HEK293 (cell line): Measurements from ENCODE around the gene UFSP1.
A peak's percentile ranks its signal among the peaks of the same experiment; 100 is the strongest.

ENCODE experiments used
- BCL6B ChIP-seq: fragments of 450-650 bp; formaldehyde crosslinking; IDR thresholded peaks from 2 replicates; pipeline ENCODE4 v1.5.1; 2017; ENCODE audit warnings: missing biosample characterization, missing genetic modification characterization
- GLI2 ChIP-seq: fragments of 450-650 bp; formaldehyde crosslinking; IDR thresholded peaks from 2 replicates; pipeline ENCODE4; 2017; ENCODE audit warnings: missing biosample characterization, missing genetic modification characterization, low read depth, borderline replicate concordance
- GLIS1 ChIP-seq: fragments of 450-650 bp; formaldehyde crosslinking; IDR thresholded peaks from 2 replicates; pipeline ENCODE4 v1.5.1; 2016; ENCODE audit warnings: missing biosample characterization, missing genetic modification characterization
- MEIS1 ChIP-seq: sonication (generic); formaldehyde crosslinking; IDR thresholded peaks from 2 replicates; pipeline ENCODE4 v1.8.1; 2022; ENCODE audit warnings: missing genetic modification reagents, mild to moderate bottlenecking, borderline replicate concordance
- MZF1 ChIP-seq: fragments of 450-650 bp; formaldehyde crosslinking; IDR thresholded peaks from 2 replicates; pipeline ENCODE4 v1.5.1; 2017; ENCODE audit warnings: missing biosample characterization, missing genetic modification characterization, borderline replicate concordance
- PRDM1 ChIP-seq: fragments of 450-650 bp; formaldehyde crosslinking; IDR thresholded peaks from 2 replicates; pipeline ENCODE4; 2016; ENCODE audit warnings: missing biosample characterization, missing genetic modification characterization
- RBAK ChIP-seq: fragments of 450-650 bp; formaldehyde crosslinking; IDR thresholded peaks from 2 replicates; pipeline ENCODE4 v1.5.1; 2016; ENCODE audit warnings: missing biosample characterization, missing genetic modification characterization
- ZBTB1 ChIP-seq: fragments of 450-650 bp; formaldehyde crosslinking; IDR thresholded peaks from 2 replicates; pipeline ENCODE4 v1.5.1; 2016; ENCODE audit warnings: missing biosample characterization, missing genetic modification characterization
- ZBTB10 ChIP-seq: fragments of 450-650 bp; formaldehyde crosslinking; IDR thresholded peaks from 2 replicates; pipeline ENCODE4 v1.5.1; 2016; ENCODE audit warnings: missing biosample characterization, missing genetic modification characterization
- ZNF114 ChIP-seq: fragments of 450-650 bp; formaldehyde crosslinking; IDR thresholded peaks from 2 replicates; pipeline ENCODE4 v1.5.0; 2017; ENCODE audit warnings: missing biosample characterization, missing genetic modification characterization
- ZNF146 ChIP-seq: fragments of 450-650 bp; formaldehyde crosslinking; IDR thresholded peaks from 2 replicates; pipeline ENCODE4 v1.5.1; 2016; ENCODE audit warnings: missing biosample characterization, missing genetic modification characterization
- ZNF174 ChIP-seq: fragments of 450-650 bp; formaldehyde crosslinking; IDR thresholded peaks from 2 replicates; pipeline ENCODE4 v1.5.0; 2017; ENCODE audit warnings: missing biosample characterization, mild to moderate bottlenecking, missing genetic modification characterization
- ZNF211 ChIP-seq: fragments of 450-650 bp; formaldehyde crosslinking; IDR thresholded peaks from 2 replicates; pipeline ENCODE4 v1.5.1; 2016; ENCODE audit warnings: low read depth, missing biosample characterization, missing genetic modification characterization
- ZNF423 ChIP-seq: fragments of 450-650 bp; formaldehyde crosslinking; IDR thresholded peaks from 2 replicates; pipeline ENCODE4 v1.5.1; 2016; ENCODE audit warnings: missing biosample characterization, missing genetic modification characterization
- ZNF426 ChIP-seq: fragments of 450-650 bp; formaldehyde crosslinking; IDR thresholded peaks from 2 replicates; pipeline ENCODE4 v1.5.1; 2017; ENCODE audit warnings: missing biosample characterization, missing genetic modification characterization, mild to moderate bottlenecking, inconsistent platforms, moderate library complexity
- ZNF48 ChIP-seq: fragments of 450-650 bp; formaldehyde crosslinking; IDR thresholded peaks from 2 replicates; pipeline ENCODE4 v1.5.1; 2016; ENCODE audit warnings: missing biosample characterization, missing genetic modification characterization
- ZNF561 ChIP-seq: fragments of 450-650 bp; IDR thresholded peaks from 2 replicates; pipeline ENCODE4 v1.5.1; 2018; ENCODE audit warnings: missing biosample characterization, missing genetic modification characterization, borderline replicate concordance
- ZNF629 ChIP-seq: fragments of 450-650 bp; formaldehyde crosslinking; IDR thresholded peaks from 2 replicates; pipeline ENCODE4 v1.5.1; 2017; ENCODE audit warnings: missing biosample characterization, missing genetic modification characterization
- ZNF76 ChIP-seq: fragments of 450-650 bp; formaldehyde crosslinking; IDR thresholded peaks from 2 replicates; pipeline ENCODE4; 2016; ENCODE audit warnings: low read depth, missing biosample characterization, missing genetic modification characterization, borderline replicate concordance
- ZNF843 ChIP-seq: fragments of 450-650 bp; formaldehyde crosslinking; IDR thresholded peaks from 2 replicates; pipeline ENCODE4 v1.5.1; 2016; ENCODE audit warnings: missing biosample characterization, missing genetic modification characterization
- ZSCAN16 ChIP-seq: fragments of 450-650 bp; formaldehyde crosslinking; IDR thresholded peaks from 2 replicates; pipeline ENCODE4 v1.5.1; 2016; ENCODE audit warnings: missing biosample characterization, missing genetic modification characterization
- ZSCAN30 ChIP-seq: fragments of 450-650 bp; IDR thresholded peaks from 2 replicates; pipeline ENCODE4 v1.5.1; 2018; ENCODE audit warnings: missing biosample characterization, mild to moderate bottlenecking, missing genetic modification characterization, moderate library complexity
- TF ChIP-seq, protein P1 (sequence below): fragments of 450-650 bp; formaldehyde crosslinking; IDR thresholded peaks from 2 replicates; pipeline ENCODE4 v1.5.1; 2016; ENCODE audit warnings: missing biosample characterization, missing genetic modification characterization
- TF ChIP-seq, protein P2 (sequence below): fragments of 450-650 bp; formaldehyde crosslinking; IDR thresholded peaks from 2 replicates; pipeline ENCODE4 v1.5.1; 2016; ENCODE audit warnings: missing biosample characterization, missing genetic modification characterization
- TF ChIP-seq, protein P3 (sequence below): fragments of 450-650 bp; formaldehyde crosslinking; IDR thresholded peaks from 2 replicates; pipeline ENCODE4 v1.5.1; 2016; ENCODE audit warnings: missing biosample characterization, missing genetic modification characterization, borderline replicate concordance
- TF ChIP-seq, protein P4 (sequence below): fragments of 450-650 bp; formaldehyde crosslinking; IDR thresholded peaks from 2 replicates; pipeline ENCODE4 v1.5.1; 2016; ENCODE audit warnings: missing biosample characterization, missing genetic modification characterization, borderline replicate concordance

The UFSP1 gene

GRCh38 chr7:100895956-100896731, 6.6 kb upstream of the UFSP1 start (continued):
- TF ChIP-seq ZBTB1 (peak; percentile 84; the same call in 1 of the 2 replicates), ZNF211 (no peak), ZNF76 (tag by site-specific recombination) (peak; percentile 75), ZSCAN30 (tag by site-specific recombination) (no peak; the same call in 1 of the 2 replicates), ZNF146 (tag by site-specific recombination) (0 out of 2 replicates have a peak, but pooled peaks have one; percentile 11), ZBTB10 (tag by site-specific recombination) (peak; percentile 95), ZNF629 (tag by site-specific recombination) (peak; percentile 86), ZSCAN16 (no peak), ZNF114 (tag by site-specific recombination) (no peak), ZNF48 (tag by site-specific recombination) (no peak), GLIS1 (tag by site-specific recombination) (peak; percentile 60), ZNF174 (no peak), MZF1 (no peak), RBAK (tag by site-specific recombination) (peak; percentile 24; the same call in 1 of the 2 replicates), ZNF561 (tag by site-specific recombination) (peak; percentile 34; the same call in 1 of the 2 replicates), BCL6B (tag by site-specific recombination) (no peak), ZNF423 (tag by site-specific recombination) (no peak), PRDM1 (0 out of 2 replicates have a peak, but pooled peaks have one; percentile 23), ZNF426 (no peak), ZNF843 (tag by site-specific recombination) (peak; percentile 49; the same call in 1 of the 2 replicates), MEIS1 (no peak), GLI2 (tag by site-specific recombination) (no peak)
- TF ChIP-seq, protein P1, sequence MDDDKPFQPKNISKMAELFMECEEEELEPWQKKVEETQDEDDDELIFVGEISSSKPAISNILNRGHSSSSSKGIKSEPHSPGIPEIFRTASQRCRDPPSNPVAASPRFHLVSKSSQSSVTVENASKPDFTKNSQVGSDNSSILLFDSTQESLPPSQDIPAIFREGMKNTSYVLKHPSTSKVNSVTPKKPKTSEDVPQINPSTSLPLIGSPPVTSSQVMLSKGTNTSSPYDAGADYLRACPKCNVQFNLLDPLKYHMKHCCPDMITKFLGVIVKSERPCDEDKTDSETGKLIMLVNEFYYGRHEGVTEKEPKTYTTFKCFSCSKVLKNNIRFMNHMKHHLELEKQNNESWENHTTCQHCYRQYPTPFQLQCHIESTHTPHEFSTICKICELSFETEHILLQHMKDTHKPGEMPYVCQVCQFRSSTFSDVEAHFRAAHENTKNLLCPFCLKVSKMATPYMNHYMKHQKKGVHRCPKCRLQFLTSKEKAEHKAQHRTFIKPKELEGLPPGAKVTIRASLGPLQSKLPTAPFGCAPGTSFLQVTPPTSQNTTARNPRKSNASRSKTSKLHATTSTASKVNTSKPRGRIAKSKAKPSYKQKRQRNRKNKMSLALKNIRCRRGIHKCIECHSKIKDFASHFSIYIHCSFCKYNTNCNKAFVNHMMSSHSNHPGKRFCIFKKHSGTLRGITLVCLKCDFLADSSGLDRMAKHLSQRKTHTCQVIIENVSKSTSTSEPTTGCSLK (tag by site-specific recombination): no peak
- TF ChIP-seq, protein P2, sequence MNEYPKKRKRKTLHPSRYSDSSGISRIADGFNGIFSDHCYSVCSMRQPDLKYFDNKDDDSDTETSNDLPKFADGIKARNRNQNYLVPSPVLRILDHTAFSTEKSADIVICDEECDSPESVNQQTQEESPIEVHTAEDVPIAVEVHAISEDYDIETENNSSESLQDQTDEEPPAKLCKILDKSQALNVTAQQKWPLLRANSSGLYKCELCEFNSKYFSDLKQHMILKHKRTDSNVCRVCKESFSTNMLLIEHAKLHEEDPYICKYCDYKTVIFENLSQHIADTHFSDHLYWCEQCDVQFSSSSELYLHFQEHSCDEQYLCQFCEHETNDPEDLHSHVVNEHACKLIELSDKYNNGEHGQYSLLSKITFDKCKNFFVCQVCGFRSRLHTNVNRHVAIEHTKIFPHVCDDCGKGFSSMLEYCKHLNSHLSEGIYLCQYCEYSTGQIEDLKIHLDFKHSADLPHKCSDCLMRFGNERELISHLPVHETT (tag by site-specific recombination): no peak; the same call in 1 of the 2 replicates
- TF ChIP-seq, protein P3, sequence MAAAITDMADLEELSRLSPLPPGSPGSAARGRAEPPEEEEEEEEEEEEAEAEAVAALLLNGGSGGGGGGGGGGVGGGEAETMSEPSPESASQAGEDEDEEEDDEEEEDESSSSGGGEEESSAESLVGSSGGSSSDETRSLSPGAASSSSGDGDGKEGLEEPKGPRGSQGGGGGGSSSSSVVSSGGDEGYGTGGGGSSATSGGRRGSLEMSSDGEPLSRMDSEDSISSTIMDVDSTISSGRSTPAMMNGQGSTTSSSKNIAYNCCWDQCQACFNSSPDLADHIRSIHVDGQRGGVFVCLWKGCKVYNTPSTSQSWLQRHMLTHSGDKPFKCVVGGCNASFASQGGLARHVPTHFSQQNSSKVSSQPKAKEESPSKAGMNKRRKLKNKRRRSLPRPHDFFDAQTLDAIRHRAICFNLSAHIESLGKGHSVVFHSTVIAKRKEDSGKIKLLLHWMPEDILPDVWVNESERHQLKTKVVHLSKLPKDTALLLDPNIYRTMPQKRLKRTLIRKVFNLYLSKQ (tag by site-specific recombination): no peak
- TF ChIP-seq, protein P4, sequence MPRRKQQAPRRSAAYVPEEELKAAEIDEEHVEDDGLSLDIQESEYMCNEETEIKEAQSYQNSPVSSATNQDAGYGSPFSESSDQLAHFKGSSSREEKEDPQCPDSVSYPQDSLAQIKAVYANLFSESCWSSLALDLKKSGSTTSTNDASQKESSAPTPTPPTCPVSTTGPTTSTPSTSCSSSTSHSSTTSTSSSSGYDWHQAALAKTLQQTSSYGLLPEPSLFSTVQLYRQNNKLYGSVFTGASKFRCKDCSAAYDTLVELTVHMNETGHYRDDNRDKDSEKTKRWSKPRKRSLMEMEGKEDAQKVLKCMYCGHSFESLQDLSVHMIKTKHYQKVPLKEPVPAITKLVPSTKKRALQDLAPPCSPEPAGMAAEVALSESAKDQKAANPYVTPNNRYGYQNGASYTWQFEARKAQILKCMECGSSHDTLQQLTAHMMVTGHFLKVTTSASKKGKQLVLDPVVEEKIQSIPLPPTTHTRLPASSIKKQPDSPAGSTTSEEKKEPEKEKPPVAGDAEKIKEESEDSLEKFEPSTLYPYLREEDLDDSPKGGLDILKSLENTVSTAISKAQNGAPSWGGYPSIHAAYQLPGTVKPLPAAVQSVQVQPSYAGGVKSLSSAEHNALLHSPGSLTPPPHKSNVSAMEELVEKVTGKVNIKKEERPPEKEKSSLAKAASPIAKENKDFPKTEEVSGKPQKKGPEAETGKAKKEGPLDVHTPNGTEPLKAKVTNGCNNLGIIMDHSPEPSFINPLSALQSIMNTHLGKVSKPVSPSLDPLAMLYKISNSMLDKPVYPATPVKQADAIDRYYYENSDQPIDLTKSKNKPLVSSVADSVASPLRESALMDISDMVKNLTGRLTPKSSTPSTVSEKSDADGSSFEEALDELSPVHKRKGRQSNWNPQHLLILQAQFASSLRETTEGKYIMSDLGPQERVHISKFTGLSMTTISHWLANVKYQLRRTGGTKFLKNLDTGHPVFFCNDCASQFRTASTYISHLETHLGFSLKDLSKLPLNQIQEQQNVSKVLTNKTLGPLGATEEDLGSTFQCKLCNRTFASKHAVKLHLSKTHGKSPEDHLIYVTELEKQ (tag by site-specific recombination): no peak; the same call in none of the 2 replicates
